Effector CD4-positive, alpha-beta T cell (primary cell): ENCODE data around the gene KMT2E.

Experiments used
- DNase-seq: peaks from one replicate; pipeline ENCODE4 v3.0.0-alpha.2; 2020

KMT2E gene

DNA sequence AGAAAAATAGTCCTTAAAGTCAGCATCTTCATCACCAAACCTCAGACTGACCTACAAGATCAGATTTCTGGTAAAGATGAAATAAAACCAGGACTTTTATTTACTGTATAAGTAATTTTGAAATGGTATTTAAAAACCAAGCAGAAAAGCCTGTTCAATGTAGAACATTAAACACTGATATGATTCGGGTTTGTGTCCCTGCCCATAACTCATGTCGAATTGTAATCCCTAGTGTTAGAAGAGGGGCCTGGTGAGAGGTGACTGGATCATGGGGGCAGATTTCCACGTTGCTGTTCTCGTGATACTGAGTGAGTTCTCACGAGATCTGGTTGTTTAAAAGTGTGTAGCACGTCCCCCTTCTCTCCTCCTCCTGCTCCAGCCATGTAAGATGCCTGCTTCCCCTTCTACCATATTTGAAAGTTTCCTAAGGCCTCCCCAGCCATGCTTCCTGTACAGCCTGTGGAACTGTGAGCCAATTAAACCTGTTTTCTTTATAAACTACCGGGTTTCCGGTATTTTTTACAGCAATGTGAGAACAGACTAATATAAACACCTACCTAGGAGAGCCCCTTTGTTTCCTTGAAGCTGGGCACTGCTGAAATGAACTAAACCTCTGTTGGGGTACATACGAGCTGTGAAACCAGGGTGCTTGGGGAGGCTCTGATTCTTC lies 120.1 kb downstream of the KMT2E start:
- no peak for DNase-seq

GRCh38 chr7:105136221-105136620 lies 122.2 kb downstream of the KMT2E start:
- no peak for DNase-seq

DNA sequence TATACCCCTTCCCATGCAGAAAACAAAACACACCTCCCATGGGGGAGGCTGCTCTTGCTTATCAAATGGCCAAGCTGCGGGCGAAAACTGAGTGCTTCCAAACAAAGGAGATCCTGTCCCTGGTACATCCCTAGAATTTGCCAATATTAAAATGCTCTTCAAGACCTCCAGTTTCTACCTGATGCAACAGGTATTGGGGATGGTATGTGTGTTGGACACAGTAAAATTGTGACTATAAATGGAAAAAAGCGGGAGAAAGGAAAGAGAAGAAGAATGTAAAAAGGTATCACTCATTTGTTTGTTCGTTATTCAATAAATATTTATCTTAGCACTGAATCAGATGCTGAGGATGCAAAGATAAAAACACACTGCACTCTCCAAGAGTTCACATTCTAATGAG lies 123.9 kb downstream of the KMT2E start:
- DNase-seq = no peak

- DNase-seq = no peak
Observed at GRCh38 chr7:105139381-105139780, 125.4 kb downstream of the KMT2E start.

DNA sequence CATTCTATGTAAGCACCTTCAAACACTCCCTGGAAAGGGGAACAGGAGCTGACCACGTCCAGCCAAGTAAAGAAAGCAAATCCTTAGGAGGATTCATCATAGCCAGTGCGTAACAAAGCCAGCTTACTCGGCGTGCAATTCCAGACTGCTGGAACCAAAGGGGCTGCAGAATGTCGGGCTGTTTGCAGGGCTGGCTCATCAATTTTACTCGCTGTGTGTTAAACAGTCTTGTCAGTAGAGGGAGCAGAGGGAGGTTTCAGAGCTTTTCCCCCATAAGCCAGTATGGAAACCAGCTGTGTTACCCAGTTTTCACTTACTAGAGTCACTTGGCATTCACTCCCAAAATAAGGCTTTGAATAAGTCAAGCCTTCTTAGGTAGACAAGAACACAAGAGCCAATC lies 127.1 kb downstream of the KMT2E start:
- DNase-seq = no peak

GRCh38 chr7:105149827-105150226 lies 135.8 kb downstream of the KMT2E start:
- no peak for DNase-seq

GRCh38 chr7:105151152-105151551 lies 137.1 kb downstream of the KMT2E start:
- no peak for DNase-seq

DNA sequence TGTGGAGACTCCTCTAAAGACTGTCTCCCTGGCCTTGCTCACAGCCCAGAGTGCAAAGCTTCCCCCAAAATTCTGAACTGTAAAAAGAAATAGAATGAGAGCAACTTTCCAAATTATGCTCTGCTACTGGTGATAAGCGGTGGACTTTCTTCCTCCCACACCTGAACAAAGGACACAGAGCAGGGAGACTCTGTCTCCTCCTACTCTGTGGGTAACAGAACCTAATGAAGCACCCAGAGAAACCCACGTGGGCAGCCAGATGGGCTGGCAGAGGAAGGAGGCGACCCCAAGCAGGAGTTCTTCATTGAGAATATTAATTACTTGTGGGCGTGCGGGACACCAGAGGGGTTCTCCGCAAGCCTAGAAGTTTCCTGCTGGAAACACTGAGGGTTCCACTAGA lies 139.5 kb downstream of the KMT2E start:
- DNase-seq = no peak

- DNase-seq = no peak
Observed at GRCh38 chr7:105154084-105154483, 140.1 kb downstream of the KMT2E start.

DNA sequence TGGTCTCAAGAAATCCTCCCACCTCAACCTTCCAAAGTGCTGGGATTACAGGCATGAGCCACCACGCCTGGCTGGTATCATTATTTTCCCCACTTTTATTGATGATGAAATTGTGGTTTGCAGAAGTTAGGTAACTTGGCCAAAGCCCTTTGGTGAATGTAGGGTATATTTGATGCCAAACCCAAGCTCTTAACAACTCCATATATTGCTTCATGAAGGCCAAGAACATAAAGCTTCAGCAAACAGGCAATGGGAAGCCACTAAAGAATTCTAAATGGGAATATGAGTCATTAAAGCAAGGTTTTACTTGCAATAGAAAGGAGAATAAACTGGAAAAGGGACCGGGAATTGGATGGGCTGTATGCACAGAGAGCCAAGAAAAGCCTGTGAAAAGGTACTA lies 142.7 kb downstream of the KMT2E start:
- DNase-seq = no peak

DNA sequence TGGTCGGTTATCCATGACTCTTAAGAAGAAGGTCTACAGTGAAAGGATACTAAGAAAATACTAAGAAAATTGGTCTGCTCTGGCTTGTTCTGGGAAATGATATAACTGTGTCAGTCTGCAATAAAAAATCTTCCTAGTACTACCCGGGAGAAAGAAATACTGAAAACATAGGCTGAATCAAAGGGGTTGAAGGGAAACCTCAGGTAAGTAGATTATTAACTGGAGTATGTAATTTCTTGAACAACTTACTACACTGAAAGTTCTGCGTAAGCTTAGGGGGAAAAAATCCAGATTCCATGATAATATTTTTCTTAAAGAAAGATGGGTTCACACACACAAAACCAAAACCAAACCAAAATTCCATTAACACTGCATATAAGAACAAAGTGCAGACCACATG lies 143.3 kb downstream of the KMT2E start:
- no peak for DNase-seq

- no peak for DNase-seq
Observed at GRCh38 chr7:105161366-105161765, 147.4 kb downstream of the KMT2E start.
